Lower leg skin (tissue), 4 donors: ENCODE results near the gene EVL. TPM values are rescaled to one million over a fixed set of nuclear protein-coding genes. Genes with fewer than 3 reads are reported as not detected.

Source experiments
- DNase-seq, 2 donors: peaks; one replicate each; pipeline ENCODE4 v3.0.0-alpha.2; 2019; ENCODE audit warnings: low spot score in 2 of 2
- H3K4me3 ChIP-seq: fragments of 200-600 bp; sonication (generic); 2 replicates; pipeline ENCODE4 v1.5.1; 2017; ENCODE audit warnings: mild to moderate bottlenecking, low read depth; ENCODE audit not compliant: poor library complexity, severe bottlenecking
- POLR2A ChIP-seq, 2 donors: fragments of 450-650 bp; IDR thresholded peaks; one replicate each; pipeline ENCODE4 v1.6.1; 2016 to 2017; ENCODE audit warnings: antibody characterized with exemption in 2 of 2, mild to moderate bottlenecking in 1 of 2, moderate library complexity in 1 of 2
- WGBS, 2 donors: methylation state at CpG; one replicate each; pipeline ENCODE4 v1.1.5; 2018; 5-methylcytosine and 5-hydroxymethylcytosine counted together
- intact Hi-C: fragments of 100-400 bp; cut with DNase I; formaldehyde crosslinking; loops from one replicate; pipeline ENCODE4 v1.15.0; 2023; ENCODE audit warnings: low total_unique reads
- total RNA-seq, 4 donors: library from RNA; depleted of rRNA; stranded (reverse); fragments of >200 nt; gene quantifications; one replicate each; pipeline ENCODE4 v1.1.0, GENCODE V29; 2016
- TF ChIP-seq, protein P1 (sequence below), 3 donors: fragments of 450-650 bp; IDR thresholded peaks; one replicate each; pipeline ENCODE4 v1.5.1; 2016; ENCODE audit warnings: antibody characterized with exemption in 3 of 3, mild to moderate bottlenecking in 3 of 3, moderate library complexity in 2 of 3

The EVL gene
- total RNA-seq, 4 donors from 2014 or later = 26.4 to 51.4 (median 40.9) TPM

DNA sequence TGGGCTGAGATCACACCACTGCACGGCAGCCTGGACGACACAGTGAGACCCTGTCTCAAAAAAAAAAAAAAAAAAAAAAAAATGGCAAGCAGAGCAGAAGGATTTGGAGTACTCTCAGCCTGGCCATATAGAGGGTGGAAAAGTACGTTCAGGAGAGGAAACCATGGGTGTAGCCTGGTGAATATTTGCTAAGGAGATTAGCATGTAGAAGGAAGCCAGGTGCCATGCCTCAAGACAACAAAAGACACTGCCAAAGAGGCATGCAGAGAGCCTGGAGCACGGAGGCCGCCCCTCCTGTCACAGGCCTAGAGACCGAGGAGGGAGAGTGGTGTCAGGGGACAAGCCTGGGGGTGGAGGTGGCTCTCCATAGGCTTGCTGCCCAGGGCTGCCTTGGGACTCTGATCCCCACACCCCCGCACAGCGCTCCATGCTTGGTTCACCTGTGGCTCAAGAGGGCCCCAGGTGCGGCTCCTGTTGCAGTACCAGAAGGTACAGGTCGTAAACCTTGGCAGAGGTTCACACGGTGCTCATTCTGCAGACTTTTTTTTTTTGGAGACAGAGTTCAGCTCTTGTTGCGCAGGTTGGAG lies 122.1 kb downstream of the EVL start:
- intact Hi-C loops = no loop called here
- 63 to 70% methylated on average over 12 of the region's 12 CpGs for WGBS, 2 donors
- DNase-seq = no peak
- no peak overlapping the region for H3K4me3 ChIP-seq
- no peak for TF ChIP-seq POLR2A (IDR thresholded peaks at IDR 0.05)
- TF ChIP-seq, protein P1, sequence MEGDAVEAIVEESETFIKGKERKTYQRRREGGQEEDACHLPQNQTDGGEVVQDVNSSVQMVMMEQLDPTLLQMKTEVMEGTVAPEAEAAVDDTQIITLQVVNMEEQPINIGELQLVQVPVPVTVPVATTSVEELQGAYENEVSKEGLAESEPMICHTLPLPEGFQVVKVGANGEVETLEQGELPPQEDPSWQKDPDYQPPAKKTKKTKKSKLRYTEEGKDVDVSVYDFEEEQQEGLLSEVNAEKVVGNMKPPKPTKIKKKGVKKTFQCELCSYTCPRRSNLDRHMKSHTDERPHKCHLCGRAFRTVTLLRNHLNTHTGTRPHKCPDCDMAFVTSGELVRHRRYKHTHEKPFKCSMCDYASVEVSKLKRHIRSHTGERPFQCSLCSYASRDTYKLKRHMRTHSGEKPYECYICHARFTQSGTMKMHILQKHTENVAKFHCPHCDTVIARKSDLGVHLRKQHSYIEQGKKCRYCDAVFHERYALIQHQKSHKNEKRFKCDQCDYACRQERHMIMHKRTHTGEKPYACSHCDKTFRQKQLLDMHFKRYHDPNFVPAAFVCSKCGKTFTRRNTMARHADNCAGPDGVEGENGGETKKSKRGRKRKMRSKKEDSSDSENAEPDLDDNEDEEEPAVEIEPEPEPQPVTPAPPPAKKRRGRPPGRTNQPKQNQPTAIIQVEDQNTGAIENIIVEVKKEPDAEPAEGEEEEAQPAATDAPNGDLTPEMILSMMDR (IDR thresholded peaks at IDR 0.05) = no peak

DNA sequence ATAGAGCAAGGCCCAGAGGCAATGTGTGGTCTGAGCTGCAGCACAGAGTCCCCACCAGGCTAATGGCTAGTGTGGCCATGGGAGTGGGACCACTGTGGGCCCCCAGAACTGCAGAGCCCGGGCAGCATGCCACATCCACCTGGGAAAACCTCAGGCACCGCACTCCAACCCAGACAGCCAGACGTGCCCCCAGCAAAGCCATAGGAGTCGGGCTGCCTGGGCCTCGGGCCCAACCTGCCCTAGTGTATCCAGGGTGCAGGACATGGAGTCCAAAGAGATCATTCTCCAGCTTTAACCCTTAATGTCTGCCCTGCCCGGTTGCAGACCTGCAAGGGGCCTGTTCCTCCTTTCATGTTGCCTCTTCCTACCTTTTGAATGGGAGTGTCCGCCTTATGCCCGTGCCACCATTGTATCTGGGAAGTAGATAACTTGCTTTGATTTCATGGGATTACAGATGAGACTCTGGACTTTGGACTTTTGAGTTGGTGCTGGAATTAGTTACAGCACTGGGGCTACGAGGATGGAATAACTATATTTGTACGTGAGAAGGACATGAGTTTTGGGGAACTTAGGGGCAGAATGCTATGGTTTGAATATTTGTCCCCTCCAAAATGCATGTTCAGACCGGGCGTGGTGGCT lies 123.3 kb downstream of the EVL start:
- no peak overlapping the region for H3K4me3 ChIP-seq
- no peak for DNase-seq
- WGBS, 2 donors = 87 to 93% methylated on average over 7 to 11 of the region's 12 CpGs
- TF ChIP-seq, protein P1 (IDR thresholded peaks at IDR 0.05) = no peak
- no peak for TF ChIP-seq POLR2A (IDR thresholded peaks at IDR 0.05)
- intact Hi-C loops = no loop called here

DNA sequence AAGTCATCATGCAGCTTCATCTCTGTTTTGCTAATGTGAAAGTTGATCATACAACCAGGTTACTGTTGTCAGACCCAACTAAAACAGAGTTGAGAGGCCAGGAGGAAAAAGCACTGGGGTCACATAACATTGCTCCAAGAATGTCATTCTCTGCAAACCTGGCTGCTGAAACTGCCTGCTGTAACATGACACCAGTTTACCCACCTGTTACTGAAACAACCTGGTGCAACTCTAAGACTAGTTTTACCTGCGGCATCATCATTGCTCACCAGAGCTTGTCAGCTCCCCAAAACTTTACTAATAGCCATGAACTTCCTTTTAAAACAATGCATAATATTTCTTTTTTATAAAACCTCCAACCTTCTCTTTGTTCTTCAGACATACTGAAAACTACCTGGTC lies 124.9 kb downstream of the EVL start:
- H3K4me3 ChIP-seq = no peak overlapping the region
- intact Hi-C loops = loop anchor here (10.0 kb wide), 1 partner anchor 205 kb away; no protein-coding TSS in a partner anchor
- 80 to 92% methylated on average over 1 of the region's 1 CpG for WGBS, 2 donors
- TF ChIP-seq, protein P1 (IDR thresholded peaks at IDR 0.05) = no peak
- no peak for TF ChIP-seq POLR2A (IDR thresholded peaks at IDR 0.05)
- DNase-seq = no peak

DNA sequence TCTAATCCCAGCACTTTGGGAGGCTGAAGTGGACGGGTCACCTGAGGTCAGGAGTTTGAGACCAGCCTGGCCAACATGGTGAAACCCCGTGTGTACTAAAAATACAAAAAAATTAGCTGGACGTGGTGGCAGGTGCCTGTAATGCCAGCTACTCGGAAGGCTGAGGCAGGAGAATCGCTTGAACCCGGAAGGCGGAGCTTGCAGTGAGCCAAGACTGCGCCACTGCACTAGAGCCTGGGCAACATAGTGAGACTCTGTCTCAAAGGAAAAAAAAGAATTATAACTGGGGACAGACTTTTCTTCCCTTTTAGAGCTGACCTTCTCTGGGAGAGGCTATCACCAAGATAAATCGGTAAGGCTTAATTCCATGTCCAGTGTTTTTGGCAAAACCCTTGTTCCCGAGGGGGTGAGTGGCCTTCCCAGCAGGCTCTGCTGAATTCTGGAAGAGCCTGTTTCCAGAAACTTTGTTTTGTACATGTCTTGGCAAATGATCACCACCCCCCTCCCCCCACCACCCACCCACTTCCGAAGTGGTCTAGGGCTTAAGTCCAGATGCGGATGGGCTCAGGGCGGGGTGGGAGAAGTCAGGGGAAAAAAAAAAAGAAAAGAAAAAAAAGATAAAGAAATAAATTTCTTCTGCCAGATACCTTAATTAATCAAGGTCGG lies 126.5 kb downstream of the EVL start:
- H3K4me3 ChIP-seq = no peak overlapping the region
- intact Hi-C loops = loop anchor here (10.0 kb wide), 1 partner anchor 207 kb away; no protein-coding TSS in a partner anchor
- no peak for DNase-seq
- WGBS, 2 donors = 71 to 75% methylated on average over 14 of the region's 14 CpGs
- TF ChIP-seq, protein P1 (IDR thresholded peaks at IDR 0.05) = no peak
- TF ChIP-seq POLR2A (IDR thresholded peaks at IDR 0.05) = no peak

DNA sequence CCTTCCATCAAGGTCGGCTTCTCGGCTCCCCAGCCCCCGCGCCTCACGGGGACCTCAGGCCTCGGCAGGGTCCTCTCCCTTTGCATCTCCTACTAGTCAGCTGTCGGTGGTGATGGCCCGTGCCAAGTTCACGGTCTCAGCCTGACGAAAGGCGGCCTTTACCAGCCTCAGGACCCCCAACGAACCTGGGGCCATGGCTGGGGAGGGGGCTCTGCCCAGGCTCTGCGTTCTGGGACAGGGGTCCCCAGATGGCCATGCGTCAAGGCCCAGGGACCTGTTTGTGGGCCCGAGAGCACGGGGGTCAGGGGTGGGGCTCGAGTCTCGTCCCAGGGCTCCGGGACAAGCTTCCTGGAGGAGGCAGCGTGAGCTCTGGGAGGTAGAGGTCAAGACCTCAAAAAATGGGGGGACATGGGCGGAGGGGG lies 127.0 kb downstream of the EVL start:
- WGBS, 2 donors = 54 to 63% methylated on average over 19 of the region's 21 CpGs
- TF ChIP-seq, protein P1 (IDR thresholded peaks at IDR 0.05) = no peak
- no peak for TF ChIP-seq POLR2A (IDR thresholded peaks at IDR 0.05)
- DNase-seq = peak in 1 of 2 donors; percentile 89
- H3K4me3 ChIP-seq = no peak overlapping the region
- intact Hi-C loops = loop anchor here (10.0 kb wide), 1 partner anchor 207 kb away; no protein-coding TSS in a partner anchor
